Body of pancreas (tissue), 4 donors: ENCODE measurements around the gene SEMA3F. TPM values are rescaled to one million over a fixed set of nuclear protein-coding genes. Genes with fewer than 3 reads are reported as not detected.

Experiments used
- ATAC-seq: fragments of 150-250 bp; one replicate; pipeline ENCODE4 v1.9.1; 2016
- DNase-seq, 4 donors: peaks; one replicate each; pipeline ENCODE4 v3.0.0-alpha.2; 2019
- H3K27ac ChIP-seq, 4 donors: fragments of 200-600 bp; sonication (generic); 1 replicate in 3 of 4; 2 replicates in 1 of 4; pipeline versions ENCODE4 v1.5.1 to v1.6.1; 2016 to 2019; ENCODE audit warnings: mild to moderate bottlenecking in 1 of 4, mixed read lengths in 1 of 4, moderate library complexity in 1 of 4
- H3K27me3 ChIP-seq, 2 donors: fragments of 200-600 bp; sonication (generic); one replicate each; pipeline ENCODE4 v1.6.0; 2016; ENCODE audit warnings: mild to moderate bottlenecking in 1 of 2
- H3K36me3 ChIP-seq, 2 donors: fragments of 200-600 bp; sonication (generic); replicated peaks in 1 of 2; 2 replicates each; pipeline ENCODE4 v1.5.1; 2016; ENCODE audit warnings: low read depth in 2 of 2; ENCODE audit not compliant: insufficient read depth in 1 of 2
- H3K4me1 ChIP-seq: fragments of 200-600 bp; sonication (generic); one replicate; pipeline ENCODE4 v1.6.0; 2016
- H3K4me3 ChIP-seq, 2 donors: fragments of 200-600 bp; sonication (generic); 1 replicate in 1 of 2; 2 replicates in 1 of 2; pipeline ENCODE4 v1.5.1; 2016 to 2019
- H3K9me3 ChIP-seq, 3 donors: fragments of 200-600 bp; sonication (generic); 1 replicate in 2 of 3; 2 replicates in 1 of 3; pipeline ENCODE4 v1.5.1; 2016
- CTCF ChIP-seq, 7 experiments: fragments of 450-650 bp in 4 of 7; fragments of 200-600 bp in 3 of 7; sonication (generic) in 3 of 7; IDR thresholded peaks; one replicate each; pipeline ENCODE4 v1.5.1; 2016 to 2019; ENCODE audit warnings: antibody characterized with exemption in 7 of 7
- POLR2A ChIP-seq, 3 donors: fragments of 450-650 bp; IDR thresholded peaks; one replicate each; pipeline ENCODE4 v1.6.1; 2016; ENCODE audit warnings: antibody characterized with exemption in 3 of 3, mild to moderate bottlenecking in 2 of 3
- WGBS, 2 donors: methylation state at CpG; one replicate each; pipeline ENCODE4 v1.1.5; 2017; 5-methylcytosine and 5-hydroxymethylcytosine counted together
- intact Hi-C: fragments of 100-400 bp; cut with DNase I; formaldehyde crosslinking; loops from one replicate; pipeline ENCODE4 v1.15.1; 2023
- total RNA-seq, 2 donors: library from RNA; depleted of rRNA; stranded (reverse); fragments of >200 nt; gene quantifications; one replicate each; pipeline ENCODE4 v1.1.0, GENCODE V29; 2016

Gene SEMA3F
- total RNA-seq, 2 donors from 2014 or later: 5.2 to 25.4 TPM

- Histone ChIP-seq H3K4me3 (no peak overlapping the region), H3K27me3 (no peaks in the 10 kb centered on the region), H3K27ac (no peak overlapping the region), H3K4me1 (peaks cover 7% of the 10 kb centered on the region), H3K36me3 (no peaks in the 10 kb centered on the region), H3K9me3 (no peaks in the 10 kb centered on the region)
- 66 to 74% methylated on average over 10 to 13 of the region's 13 CpGs for WGBS, 2 donors
- TF ChIP-seq POLR2A (IDR thresholded peaks at IDR 0.05): no peak
- no peak for TF ChIP-seq CTCF (IDR thresholded peaks at IDR 0.05)
- intact Hi-C loops: no loop called here
- ATAC-seq (no peak), DNase-seq (no peak)
Observed at GRCh38 chr3:50161320-50161719, 6.2 kb downstream of the SEMA3F start.

- WGBS, 2 donors: 59 to 72% methylated on average over 2 to 5 of the region's 5 CpGs
- H3K27me3 ChIP-seq: no peaks in the 10 kb centered on the region
- peaks cover 4% of the 10 kb centered on the region for H3K4me1 ChIP-seq
- no peak for DNase-seq
- H3K36me3 ChIP-seq: no peaks in the 10 kb centered on the region
- peak overlapping the region in 1 of 4 donors; percentile 11 for H3K27ac ChIP-seq
- H3K9me3 ChIP-seq: no peaks in the 10 kb centered on the region
- H3K4me3 ChIP-seq: no peak overlapping the region
- intact Hi-C loops: no loop called here
- ATAC-seq: no peak
- TF ChIP-seq CTCF (IDR thresholded peaks at IDR 0.05) (no peak), POLR2A (IDR thresholded peaks at IDR 0.05) (no peak)
Observed at GRCh38 chr3:50162034-50162883, 7.1 kb downstream of the SEMA3F start.

- TF ChIP-seq CTCF (IDR thresholded peaks at IDR 0.05): no peak
- no peak for TF ChIP-seq POLR2A (IDR thresholded peaks at IDR 0.05)
- no peaks in the 10 kb centered on the region for H3K36me3 ChIP-seq
- intact Hi-C loops: no loop called here
- H3K4me1 ChIP-seq: peaks cover 4% of the 10 kb centered on the region
- H3K27me3 ChIP-seq: no peaks in the 10 kb centered on the region
- peak overlapping the region in 2 of 4 donors; percentile 8 to 37 for H3K27ac ChIP-seq
- 60 to 62% methylated on average over 6 to 8 of the region's 8 CpGs for WGBS, 2 donors
- no peak for ATAC-seq
- H3K4me3 ChIP-seq: no peak overlapping the region
- no peaks in the 10 kb centered on the region for H3K9me3 ChIP-seq
- peak; percentile 48 to 69 (median 58) for DNase-seq
Observed at GRCh38 chr3:50163572-50164455, 8.7 kb downstream of the SEMA3F start.

- no peak for DNase-seq
- no peak for TF ChIP-seq POLR2A (IDR thresholded peaks at IDR 0.05)
- no peak for TF ChIP-seq CTCF (IDR thresholded peaks at IDR 0.05)
- H3K4me3 ChIP-seq: no peak overlapping the region
- 60 to 67% methylated on average over 1 of the region's 1 CpG for WGBS, 2 donors
- intact Hi-C loops: no loop called here
- no peaks in the 10 kb centered on the region for H3K27me3 ChIP-seq
- no peaks in the 10 kb centered on the region for H3K9me3 ChIP-seq
- no peak overlapping the region for H3K27ac ChIP-seq
- H3K4me1 ChIP-seq: peaks cover 4% of the 10 kb centered on the region
- no peaks in the 10 kb centered on the region for H3K36me3 ChIP-seq
- ATAC-seq: no peak
Observed at GRCh38 chr3:50164481-50164880, 9.4 kb downstream of the SEMA3F start.
